Raji (cell line): ENCODE results near the gene FARP2.

Experiments
- POLR2A ChIP-seq: IDR thresholded peaks from 2 replicates; pipeline ENCODE4 v1.6.1; 2011; ENCODE audit warnings: low read depth, low read length, control low read depth; ENCODE audit not compliant: insufficient read depth

FARP2 gene

DNA sequence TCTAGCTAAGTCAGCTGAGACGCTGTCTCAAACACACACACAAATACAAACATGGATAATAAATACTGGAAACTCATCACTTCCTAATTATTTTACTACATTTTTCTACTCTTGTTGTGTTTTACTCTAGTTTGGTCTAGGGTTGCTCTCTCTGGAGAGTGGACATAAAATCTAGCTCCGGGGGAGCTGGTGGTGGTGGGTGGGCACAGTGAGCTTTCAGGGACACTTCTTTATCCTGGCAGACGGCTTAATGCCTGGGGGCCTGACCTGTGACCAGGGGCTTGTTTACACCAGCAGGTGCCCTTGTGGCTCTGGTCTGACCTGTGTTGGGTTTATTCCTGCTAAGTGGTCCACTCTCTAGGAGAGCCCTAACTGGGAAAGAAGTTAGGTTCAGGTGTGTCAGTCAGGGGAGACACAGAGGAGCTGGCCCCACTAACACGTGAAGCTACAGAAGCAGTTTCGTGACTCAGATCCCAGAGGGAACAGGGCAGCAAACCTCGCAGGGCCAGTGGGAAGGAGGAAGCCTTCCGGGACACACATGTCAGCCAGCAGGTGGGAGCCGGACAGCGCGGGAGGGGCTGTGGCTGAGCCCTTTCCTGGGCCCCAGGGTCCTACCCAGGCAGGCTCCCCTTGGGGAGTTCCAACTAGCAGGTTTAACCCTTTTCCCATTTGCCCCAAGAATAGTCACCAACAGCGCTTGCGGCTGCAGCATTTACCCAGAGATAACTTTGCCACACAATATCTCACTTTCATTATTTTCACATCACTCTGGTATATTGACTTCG lies 180.0 kb downstream of the FARP2 start:
- no peak for TF ChIP-seq POLR2A

DNA sequence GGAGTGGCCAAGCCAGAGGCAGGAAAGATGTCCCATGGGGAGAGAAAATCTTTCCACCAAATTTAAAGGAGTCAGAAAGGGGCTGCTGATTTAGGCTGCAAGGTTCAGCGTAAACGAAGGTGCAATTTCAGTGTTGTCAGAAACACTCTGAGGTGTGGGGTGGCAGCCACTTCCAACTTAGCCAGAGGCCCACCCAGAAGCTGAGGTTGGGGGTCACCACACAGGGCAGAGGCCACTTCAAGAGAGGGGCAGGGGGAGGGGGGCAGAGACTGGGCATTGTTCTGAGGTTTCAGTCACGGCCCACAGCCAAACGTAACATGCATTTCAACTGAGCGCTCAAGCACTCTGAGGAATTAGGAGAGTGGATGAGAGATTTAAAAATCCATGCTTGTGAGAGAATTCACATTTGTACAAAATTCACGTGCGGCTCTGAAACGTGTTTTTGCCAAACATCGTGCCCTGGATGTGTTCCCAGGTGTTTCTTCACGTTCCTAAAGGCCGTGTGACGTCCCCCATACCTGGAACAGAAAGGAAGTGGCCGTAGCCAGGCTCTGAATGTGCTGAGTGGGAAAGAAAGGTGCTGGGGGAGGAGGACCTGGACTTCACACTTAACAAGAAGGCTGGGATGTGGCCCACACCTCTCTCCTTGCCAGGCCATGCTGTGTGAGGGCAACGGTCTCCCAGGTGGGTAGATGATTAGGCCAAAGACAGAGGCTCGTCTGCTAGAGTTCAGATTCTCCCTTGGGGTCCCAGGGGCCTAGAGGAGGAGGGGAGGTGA lies 182.9 kb downstream of the FARP2 start:
- no peak for TF ChIP-seq POLR2A

- no peak for TF ChIP-seq POLR2A
Observed at GRCh38 chr2:241539616-241540374, 183.7 kb downstream of the FARP2 start.

- no peak for TF ChIP-seq POLR2A
Observed at GRCh38 chr2:241540401-241540770, 184.3 kb downstream of the FARP2 start.

DNA sequence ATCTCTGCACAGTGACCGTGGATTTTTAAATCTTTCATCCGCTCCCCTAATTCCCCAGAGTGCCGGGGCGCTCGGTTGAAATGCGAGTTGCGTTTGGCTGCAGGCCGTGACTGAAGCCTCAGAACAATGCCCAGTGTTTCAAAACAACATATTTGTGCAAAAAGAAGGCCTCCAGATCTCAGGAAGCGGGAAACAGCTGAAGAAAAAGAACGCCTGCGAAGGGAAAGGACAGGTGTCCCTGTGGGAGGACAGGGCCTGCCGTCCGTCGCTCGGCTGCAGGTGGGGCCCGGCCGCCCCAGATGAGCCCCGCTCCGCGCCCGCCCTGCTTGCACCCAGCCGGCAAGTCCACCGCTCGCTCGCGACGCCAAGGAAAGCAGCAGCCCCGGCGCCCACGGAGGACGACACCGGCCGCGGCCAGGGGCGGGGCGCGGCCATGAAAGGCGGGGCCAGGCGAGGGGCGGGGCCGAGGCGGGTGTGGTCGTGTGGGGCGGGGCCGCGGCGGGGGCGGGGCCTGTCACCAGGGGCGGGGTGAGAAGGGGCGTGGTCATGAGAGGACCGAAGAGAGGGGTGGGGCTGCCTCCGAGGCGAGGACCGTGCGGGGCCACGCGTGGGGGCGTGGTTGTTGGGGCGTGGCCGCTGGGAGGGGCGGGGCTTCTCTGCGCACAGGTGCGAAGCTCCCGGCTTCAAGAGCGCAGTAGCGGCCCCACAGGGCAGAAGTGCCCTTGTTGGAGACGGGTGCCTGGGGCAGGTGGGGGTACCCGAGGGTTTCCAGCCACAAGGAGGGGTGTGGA lies 184.9 kb downstream of the FARP2 start:
- TF ChIP-seq POLR2A = no peak

DNA sequence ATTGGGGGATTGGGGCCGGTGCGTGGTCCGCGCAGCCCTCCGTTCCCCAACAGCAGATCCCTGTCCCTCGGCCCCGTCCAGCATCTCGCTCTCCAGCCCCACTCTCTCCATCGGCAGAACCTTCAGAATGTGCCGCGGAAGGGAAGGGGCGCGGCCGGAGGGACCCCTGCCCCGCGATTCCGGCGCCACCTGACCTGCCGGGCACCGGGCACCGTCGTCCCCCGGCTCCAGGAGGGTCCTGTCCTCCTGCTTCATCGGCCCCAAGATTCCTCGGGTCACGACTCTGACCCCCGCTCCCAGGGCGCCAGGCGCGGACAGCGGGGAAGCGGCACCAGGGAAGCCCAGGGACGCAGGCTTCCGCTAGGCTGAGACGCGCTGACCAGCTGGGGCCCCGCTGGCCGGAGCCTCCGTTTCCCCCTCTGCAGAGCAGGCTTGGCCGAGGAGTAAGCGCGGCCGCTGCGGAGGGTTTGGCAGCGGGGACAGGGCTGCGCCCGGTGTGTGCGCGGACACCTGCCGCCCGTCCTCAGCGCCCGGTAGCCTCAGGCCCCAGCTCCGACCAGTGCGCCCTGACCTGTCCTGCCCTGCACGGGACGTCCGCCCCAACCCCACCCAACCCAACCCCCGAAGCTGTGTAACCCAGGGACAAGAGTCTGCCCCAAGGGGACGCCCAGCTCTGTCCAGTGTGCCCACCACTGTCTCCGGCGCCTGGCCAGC lies 185.6 kb downstream of the FARP2 start:
- TF ChIP-seq POLR2A = no peak

GRCh38 chr2:241542278-241542605 lies 186.2 kb downstream of the FARP2 start:
- TF ChIP-seq POLR2A = no peak
